ENCODE measurements around the gene BPIFB2.

GRCh38 chr20:33028875-33029274 lies 21.4 kb downstream of the BPIFB2 start:
- TF ChIP-seq CTCF (IDR thresholded peaks at IDR 0.05) (no peak), POLR2A (IDR thresholded peaks at IDR 0.05) (no peak)
